Stimulated activated naive CD4-positive, alpha-beta T cell (primary cell): Measurements from ENCODE around the gene MED29.
A peak's percentile ranks its signal among the peaks of the same experiment; 100 is the strongest.

ENCODE experiments used
- DNase-seq, 6 experiments: peaks; one replicate each; lab custom pipeline; 2025; lab: John Stamatoyannopoulos, UW

MED29 gene

DNA sequence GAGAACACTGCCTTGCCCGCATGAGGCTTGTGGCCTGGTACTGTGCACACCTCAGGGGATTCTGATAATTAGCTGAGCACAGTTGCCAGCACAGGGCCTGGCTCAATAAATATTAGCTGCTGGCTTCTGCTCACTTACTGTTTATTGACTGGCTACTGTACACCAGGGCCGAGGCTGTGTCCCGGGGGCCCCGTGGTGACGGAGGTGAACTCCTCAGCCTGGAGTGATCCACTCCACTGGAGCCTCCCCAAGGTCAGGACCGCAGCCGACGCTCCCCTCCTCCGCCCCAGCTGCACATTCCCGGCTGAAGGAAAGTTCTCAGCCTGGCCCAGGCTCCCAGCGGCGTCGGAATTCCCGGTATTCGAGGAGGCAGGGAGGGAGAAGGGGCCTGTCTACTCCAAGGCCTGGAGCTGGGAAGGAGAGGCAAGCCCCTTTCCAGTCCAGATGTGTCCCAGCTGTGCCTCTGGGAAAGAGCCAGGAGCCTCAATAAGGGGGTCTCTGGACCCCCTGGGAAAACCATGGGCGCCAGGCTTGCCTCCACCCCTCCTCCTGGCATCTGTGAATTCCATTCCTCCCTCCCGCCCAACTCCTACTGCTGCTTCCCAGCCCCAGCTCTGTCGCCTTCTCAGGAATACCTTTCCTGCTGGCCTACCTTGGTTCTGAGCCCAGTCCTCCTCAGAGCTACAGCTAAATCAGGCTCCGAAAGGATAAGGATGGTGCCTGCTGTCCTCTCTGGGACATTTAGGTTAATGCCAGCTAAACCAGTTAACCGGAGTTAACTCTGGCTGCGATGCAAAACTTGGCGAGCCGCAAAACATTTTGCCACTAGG, 37.3 kb downstream of the MED29 start:
- no peak for DNase-seq

GRCh38 chr19:39430675-39431593, 39.8 kb downstream of the MED29 start:
- DNase-seq: no peak

DNA sequence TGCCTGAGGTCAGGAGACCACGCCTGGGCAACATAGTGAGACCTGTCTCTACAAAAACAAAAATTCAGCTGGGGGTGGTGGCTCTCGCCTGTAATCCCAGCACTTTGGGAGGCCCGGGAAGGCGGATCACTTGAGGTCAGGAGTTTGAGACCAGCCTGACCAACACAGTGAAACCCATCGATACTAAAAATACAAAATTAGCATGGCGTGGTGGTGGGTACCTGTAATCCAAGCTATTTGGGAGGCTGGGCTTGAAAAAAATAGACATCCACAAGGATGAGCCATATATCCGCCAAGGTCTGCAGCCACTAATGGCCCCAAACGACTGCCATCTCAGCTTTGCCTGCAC, 41.5 kb downstream of the MED29 start:
- DNase-seq: no peak

DNA sequence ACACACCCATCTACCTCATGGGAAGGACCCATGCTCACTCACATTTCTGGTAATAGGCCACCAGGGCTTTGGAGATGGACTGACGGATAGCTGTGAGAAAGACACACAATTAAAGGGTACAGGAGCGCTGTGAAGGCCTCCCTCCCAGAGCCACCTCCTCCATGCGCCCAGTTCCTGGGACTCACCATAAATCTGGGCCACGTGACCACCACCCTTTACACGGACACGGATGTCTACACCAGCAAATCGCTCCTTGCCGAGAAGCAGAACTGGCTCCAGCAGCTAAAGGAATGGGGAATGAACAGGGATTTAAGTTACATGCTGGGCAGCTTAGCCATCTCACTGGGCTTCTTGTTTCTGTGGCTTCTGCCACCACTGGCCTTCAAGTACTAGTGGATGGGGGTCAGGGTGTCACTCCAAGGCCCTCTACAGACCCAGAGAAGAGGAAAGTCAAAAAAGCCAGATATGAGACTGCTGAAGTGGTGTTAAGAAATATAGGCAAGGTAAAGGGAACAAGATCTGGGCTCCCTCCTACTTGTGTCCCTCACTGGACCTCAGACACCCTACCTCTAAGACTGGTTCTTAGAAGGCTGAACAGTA, 42.4 kb downstream of the MED29 start:
- no peak for DNase-seq

- no peak for DNase-seq
These were observed 43.2 kb downstream of the MED29 start for GRCh38 chr19:39434123-39435076.

- DNase-seq: peak; percentile 96 to 98 (median 97)
These were observed 44.5 kb downstream of the MED29 start, which contains the start of gene RPS16 for GRCh38 chr19:39435499-39436349. TSS of gene RPS16 (minus strand) at chr19:39435949. CDS start at chr19:39435895, 54 bp downstream.

- no peak for DNase-seq
These were observed 45.2 kb downstream of the MED29 start for GRCh38 chr19:39436350-39436716.

GRCh38 chr19:39438270-39438934, 47.2 kb downstream of the MED29 start:
- no peak for DNase-seq

DNA sequence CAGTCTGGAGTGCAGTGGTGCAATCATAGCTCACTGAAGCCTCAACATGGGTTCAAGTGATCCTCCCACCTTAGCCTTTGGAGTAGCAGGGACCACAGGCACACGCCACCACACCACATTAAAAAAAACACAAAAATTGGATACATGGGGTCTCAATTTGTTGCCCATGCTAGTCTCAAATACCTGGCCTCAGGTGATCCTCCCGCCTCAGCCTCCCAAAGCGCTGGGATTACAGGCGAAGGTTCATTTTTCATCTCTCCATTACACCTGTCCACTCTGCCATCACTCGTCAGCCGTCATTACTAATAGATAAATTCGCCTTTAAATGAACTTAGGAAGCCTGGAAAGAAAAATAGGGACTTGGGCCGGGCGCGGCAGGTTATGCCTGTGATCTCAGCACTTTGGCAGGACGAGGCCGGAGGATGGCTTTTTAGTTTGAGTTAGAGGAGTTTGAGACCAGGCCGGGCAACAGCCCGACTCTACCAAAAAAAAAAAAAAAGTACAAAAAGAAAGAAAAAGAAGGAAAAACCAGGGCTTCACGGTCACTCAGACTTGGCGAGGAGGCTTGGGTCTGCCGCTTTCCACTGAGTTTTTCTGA, 53.5 kb downstream of the MED29 start:
- peak in 1 of 6 experiments; percentile 26 for DNase-seq

DNA sequence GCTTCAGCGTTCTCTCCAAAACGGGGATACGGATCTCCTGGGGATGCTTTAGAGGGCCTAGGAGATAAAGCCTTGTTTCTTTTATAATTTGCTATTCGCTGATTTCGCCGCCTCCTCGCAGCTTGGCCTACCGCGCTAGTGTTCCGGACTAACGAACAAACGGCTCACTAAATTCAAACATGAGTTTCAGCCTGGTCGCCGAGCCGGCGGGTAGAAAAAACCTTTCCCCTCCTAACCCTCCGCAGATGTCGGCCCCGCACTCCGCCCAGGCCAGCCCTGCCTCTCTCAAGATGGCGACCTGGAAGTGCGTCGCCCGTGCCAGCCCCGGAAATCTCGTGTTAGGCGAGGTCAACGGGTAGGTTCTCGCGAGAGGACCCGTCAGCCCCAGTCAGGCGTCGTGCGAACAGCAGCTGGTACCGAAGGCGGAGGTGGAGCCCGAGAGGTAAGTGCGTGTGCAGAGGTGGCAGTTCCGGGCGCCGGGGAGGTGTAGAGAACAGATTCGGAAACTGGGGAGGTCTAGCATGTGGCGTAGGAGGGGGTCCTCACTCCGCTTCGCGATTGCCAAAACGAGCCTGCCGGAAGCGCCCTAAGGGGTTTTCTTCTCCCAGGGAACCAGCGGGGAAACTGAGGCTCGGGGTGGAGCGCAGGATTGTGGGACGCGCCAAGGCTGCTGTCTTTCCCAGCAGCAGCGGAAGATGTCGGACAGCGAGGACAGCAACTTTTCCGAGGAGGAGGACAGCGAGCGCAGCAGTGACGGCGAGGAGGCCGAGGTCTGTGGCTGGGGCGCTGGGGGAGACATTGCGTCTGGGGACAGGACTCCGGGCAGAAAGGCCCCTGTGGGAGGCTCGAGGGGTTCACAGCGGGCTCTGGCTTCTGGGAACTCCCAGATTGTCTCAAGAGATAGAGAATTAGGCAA, 54.3 kb downstream of the MED29 start, which contains the start of gene SUPT5H:
Gene SUPT5H, plus strand, starts transcription at position 387 of the 916 bp plus-strand sequence. Its CDS starts 309 bp downstream, at position 696.
- peak; percentile 92 to 98 (median 97) for DNase-seq

GRCh38 chr19:39446365-39447084, 55.3 kb downstream of the MED29 start:
- peak in 1 of 6 experiments; percentile 12 for DNase-seq

GRCh38 chr19:39448271-39448670, 57.1 kb downstream of the MED29 start:
- no peak for DNase-seq

- DNase-seq: no peak
These were observed 58.1 kb downstream of the MED29 start for GRCh38 chr19:39449116-39449797.
